Left lobe of liver (tissue), 2 donors: ENCODE results near the gene CCDC6. TPM values are rescaled to one million over a fixed set of nuclear protein-coding genes. Genes with fewer than 3 reads are reported as not detected.
A peak's percentile ranks its signal among the peaks of the same experiment; 100 is the strongest.
"Not testable (repeated sequence)": the region's sequence is repeated elsewhere in the genome, so short reads cannot be mapped to it uniquely, and the experiment has no call there.

Experiments
- ATAC-seq: fragments of 200-7000 bp; cut with Tn5 transposase; one replicate; pipeline ENCODE4 v1.9.1; 2020; ENCODE audit warnings: mild to moderate bottlenecking, moderate library complexity
- DNase-seq: peaks from one replicate; pipeline ENCODE4 v3.0.0-alpha.2; 2020; ENCODE audit warnings: low spot score
- total RNA-seq: library from RNA; stranded (reverse); gene quantifications from one replicate; pipeline ENCODE4 v1.2.1, GENCODE V29; 2021
- donor health status: DM: no; HTN: no; CAD: no; lungs with moderate emphysema.
- donor health status: DM: no; HTN: yes; CAD: no.

Gene CCDC6
- total RNA-seq, 1 donor from 2014 or later: 8.4 TPM

DNA sequence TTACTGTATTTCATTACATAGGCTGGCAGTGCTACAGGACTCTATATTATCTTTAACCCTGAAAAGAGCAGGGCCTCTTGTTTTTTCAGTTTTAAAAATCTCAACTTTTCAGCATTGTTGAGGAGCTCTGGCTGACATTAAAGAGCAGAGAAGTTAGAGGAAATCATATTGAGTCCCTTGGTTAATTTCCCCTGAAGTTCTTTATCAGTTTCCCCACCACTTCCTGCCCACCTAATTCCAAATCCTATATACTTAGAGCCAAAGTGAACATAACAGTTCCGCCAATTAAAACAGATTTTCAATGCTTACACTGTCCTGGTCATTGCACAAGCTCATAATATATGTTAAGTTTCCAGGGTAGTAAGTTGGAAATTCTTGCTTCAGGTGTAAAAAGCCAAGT lies 87.1 kb downstream of the CCDC6 start:
- ATAC-seq: no peak

DNA sequence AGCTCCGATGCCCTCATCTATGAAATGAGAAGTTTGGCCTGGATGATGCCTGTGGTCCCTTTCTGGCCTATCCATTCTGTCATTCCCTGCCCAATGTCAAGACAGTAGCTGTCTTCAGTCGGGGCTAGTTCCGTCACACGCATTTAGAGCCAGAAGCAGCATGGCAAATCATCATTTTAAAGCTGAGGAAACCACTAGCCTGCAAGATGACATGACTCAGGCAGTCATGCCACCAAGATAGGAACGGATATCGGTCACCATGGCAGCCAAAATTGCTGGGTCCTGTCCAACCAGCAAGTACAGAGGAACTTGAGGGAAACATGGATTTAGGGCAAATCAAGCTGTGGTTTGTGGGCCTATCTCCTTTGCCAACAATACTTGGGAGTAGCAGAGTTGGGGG lies 88.6 kb downstream of the CCDC6 start:
- ATAC-seq: no peak
- DNase-seq: no peak

More for the DNA sequence above, 87.1 kb downstream of the CCDC6 start:
- DNase-seq: no peak

DNA sequence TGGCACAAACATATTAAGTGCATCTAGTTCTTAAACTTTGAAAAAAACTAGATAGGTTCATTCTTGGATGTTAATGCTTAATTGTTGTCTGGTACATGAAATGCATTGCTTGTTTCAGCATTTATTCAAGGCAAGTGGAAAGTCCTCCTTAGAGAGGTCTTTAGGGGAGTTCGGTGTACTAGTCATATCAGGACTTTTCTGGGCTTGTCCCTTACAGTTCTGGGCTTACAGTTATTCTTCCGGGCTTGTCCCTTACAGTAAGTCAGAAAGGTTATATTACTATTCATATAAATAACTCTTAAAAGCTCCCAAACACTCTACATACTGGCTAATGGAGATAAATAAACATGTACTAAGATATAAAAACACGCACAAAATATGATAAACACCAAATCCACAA lies 91.5 kb downstream of the CCDC6 start:
- DNase-seq (no peak), ATAC-seq (no peak)

DNA sequence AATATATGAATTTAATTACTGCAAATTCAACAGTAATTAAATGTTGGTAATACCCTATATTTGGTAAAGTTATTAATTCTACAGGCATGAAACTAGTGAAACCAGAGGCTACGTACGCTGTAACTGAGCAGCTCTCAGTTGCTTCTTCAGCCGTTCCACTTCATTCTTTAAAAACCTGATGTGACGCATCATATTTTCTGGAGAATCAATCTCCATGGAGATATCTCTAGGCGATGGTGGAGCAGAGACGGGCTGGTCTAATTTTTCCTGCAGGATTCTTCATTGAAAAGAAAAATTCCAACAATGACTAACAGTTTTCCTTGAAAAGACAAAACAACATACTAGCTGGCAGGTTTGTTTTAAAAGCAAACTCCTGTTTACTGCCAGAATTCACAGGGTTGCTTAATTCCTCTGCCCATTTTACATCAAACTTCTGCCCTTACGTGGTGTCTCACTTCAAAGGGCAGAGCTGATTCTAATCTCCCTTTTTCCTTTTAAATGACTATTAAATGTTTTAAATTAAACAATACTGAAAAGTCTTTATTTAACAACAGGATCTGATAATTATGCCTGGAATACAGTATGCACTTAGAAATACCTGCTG lies 93.7 kb downstream of the CCDC6 start:
- DNase-seq (no peak), ATAC-seq (peak; percentile 81)

DNA sequence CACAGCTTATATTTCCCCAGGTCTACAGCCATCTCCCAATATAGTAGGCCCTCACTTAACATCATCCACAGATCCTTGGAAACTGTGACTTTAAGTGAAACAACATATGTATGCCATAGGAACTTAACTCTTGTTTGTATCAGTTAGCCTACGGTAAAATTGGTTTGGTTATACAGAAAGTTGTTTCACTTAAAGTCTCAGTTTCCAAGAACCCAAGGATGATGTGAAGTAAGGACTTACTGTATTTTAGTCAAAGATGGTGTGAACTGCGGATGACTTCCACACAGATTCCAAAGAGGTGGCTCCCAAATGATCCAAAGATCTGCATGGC lies 96.7 kb downstream of the CCDC6 start:
- ATAC-seq: no peak
- no peak for DNase-seq

DNA sequence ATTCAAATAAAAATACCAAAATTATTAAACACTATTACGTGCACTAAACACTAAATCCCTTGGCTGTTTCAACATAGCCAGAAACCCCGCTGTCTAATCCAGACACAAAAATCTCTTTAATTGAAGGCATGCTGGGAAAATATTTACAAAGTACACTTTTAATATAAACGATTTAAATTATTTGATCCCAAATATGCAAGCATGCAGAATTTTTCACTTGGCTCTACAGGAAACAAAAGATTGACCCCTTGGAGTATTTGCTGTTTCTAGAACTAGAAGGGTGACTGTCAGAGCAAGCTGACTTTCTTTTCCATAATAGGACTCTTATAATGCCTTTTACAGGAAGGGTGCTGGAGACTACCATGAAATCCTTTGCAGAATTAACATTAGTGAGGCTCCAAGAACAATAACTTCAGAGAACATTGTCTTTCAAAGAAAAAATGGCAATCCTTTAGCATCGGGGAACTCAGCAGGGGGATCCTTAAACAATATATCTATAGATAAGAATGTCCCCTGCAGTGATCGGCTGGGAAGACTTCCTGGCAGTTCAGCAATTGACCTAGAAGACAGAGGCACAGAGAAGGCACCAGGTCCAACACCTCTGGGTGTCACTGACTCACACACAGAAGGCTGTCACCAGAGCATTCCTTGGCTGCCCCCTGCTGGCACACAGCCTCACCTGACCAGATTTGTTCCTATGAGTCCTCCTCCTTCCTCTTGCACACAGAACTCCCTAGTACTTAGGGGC lies 97.3 kb downstream of the CCDC6 start:
- ATAC-seq (peak; percentile 84), DNase-seq (peak; percentile 61)

DNA sequence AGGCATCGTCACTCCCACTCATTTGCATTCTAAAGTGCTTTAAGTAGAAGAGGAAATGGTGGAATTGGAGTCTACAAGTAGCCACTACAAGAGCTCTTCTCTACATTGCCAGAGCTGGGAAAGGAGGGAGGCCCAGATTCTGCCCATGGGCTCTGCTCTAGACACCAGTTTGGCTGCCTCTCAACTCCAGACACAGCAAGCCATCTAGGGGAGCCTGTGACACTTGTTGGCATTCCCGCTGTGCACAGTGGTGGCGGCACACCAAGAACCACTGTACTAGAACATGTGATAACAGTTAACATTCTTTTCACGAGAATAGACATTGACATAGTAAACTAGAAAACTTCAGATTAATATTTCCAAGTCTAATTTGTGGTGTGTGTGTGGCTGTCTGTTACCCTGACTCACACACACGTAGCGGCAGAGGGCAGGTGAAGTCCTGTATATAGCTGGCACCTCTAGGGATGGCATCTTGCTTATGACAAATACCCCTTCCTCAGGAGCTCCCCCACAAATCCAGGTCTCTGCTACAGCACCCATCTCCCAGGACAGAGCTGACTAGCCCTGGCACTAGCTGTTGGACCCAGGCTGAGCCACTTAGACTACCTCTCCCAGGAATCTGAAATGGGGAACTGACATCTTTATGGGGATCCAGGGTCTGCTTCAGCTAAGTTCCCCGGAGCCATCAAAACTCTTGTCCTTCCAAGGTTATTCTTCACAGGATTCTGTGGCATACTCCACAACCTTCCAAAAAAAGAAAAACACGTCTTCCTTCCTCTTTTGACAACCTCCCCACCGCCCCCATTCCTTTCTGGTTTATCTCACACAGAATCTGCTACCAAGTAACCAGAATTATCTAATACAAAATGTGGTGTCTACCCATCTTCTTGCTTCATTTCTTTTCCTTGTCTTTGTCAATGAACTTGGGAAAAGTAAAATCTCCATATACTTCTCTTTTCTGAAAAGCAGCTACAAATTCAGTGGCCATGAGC lies 98.4 kb downstream of the CCDC6 start:
- DNase-seq (no peak), ATAC-seq (no peak)

DNA sequence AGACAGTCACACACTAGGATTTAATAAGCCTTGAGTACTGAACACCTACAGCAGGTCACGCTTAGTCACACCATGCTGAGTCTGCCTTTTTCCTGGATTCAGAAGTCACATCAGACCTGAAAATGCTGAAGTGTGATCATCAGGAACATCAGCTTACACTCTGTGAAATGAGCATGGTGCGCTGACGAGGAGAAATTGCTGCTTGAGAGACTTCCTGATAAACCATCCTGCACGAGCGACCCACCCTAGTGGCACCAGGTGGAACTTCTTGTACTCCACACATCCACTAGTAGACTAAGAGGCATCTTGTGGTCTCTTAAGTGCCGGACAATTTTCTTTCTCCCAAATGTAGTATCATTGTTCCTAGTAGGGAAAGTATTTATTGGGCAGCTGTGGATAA lies 101.3 kb downstream of the CCDC6 start:
- DNase-seq: no peak
- ATAC-seq: peak; percentile 49

DNA sequence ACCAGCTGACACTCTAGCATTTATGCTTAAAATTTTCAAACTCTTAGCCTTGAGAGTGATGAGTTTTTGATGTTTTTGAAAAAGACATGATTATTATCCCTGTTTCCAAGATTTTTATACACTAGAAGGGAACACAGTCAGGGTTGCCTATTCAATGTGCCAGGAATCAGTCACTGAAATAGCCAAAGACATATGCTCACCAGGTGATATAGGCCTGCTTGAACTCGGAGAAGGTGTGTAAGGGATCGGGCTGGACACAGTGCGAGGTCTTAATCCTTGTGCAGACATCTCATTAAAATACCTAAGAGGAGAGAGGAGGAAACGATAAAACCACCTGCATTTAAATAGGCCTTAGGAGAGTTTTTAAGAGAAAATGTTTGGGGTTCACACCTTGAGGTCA lies 102.1 kb downstream of the CCDC6 start:
- DNase-seq (no peak), ATAC-seq (no peak)

DNA sequence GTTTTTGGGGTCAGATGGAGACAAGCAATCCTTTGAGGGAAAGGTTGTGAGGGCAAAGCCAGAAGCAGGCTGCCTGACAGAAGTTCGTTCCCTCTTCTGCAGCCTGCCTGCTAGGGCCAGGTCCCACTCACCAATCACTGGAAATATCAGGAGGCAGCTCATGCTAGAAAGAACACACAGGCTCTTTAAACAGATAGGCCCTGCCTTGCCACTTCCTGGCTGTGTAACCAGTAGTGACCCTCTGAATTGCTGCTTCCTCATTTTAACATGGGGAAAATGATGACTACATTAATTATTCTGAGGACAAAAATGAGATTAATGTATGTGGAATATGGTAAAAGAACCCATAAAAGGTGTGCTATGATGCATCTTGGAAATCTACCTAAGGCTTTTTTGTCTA lies 102.6 kb downstream of the CCDC6 start:
- DNase-seq (no peak), ATAC-seq (peak; percentile 42)

DNA sequence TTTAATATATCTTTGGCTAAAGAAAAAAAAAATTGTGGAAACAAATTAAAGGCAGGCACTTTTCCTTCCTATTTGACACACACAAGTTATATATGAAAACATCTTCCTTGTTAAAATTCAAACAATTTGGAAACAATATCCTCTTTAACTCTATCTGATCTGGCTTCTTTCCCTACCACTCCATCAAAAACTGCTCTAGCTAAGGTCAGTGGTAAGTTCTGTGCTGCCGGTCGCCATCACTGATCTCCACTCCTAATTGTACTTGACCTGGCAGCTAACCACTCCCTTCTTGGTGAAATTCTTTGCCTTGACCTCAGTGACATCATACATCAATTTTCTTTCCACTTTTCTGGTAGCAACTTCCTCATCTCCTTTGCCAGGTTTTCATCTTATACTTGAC lies 105.2 kb downstream of the CCDC6 start:
- ATAC-seq (no peak), DNase-seq (no peak)

DNA sequence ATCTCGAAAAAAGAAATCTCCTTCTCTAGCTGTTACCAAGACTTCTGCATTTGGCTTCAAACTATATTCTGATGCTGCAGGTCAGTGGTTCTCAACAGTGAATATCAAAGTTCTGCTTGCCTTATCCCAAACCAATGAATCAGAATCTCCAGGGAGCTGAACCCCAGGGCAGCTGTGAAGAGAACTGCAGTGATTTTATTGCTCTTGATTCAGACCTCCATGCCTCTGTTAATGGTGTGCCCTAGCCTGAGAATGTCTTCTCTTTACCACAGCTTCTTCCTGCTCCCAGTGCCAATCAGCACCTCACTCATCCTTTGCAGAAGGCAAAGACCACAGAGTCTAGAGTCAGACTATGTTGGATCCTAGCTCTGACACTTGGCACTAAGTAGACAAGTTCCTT lies 106.9 kb downstream of the CCDC6 start:
- DNase-seq: no peak
- no peak for ATAC-seq

DNA sequence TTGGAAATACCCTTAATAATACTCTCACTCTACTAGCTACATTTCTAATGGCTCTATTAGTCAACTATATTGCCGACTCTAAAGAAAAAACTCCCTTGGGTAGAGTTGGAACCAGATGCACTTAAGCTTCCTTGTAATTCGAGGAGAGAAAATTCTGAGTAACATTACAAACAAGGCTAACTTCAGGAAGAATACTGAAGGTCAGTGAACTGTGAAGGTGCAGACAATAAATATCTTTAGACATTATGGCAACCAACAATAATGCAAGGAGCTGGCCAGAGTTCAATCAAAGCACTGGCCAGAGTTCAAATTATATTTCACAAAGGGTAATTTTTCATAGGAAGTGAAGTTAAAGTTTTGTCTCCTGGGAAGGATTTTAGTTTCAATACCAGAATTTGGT lies 112.4 kb downstream of the CCDC6 start:
- ATAC-seq (no peak), DNase-seq (no peak)

DNA sequence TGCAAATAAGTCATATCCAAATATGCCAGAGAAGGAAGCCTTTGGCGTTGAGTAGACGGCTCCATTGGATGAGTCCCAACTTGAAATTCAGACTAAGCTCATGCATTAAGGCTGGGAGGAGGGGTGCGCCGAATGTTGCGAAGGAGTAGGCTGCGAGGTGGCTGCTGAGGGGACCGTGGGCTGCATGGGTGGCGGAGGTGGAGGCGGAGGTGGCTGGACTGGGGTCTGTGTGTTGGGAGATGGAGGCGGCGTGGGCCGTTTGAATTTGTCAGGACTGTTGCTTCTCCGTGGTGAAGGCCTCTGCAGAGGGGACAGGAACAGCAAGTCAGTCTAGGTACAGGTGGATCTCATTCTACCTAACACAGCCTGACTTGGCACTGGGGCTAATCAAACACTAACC lies 113.5 kb downstream of the CCDC6 start:
- ATAC-seq (no peak), DNase-seq (no peak)

DNA sequence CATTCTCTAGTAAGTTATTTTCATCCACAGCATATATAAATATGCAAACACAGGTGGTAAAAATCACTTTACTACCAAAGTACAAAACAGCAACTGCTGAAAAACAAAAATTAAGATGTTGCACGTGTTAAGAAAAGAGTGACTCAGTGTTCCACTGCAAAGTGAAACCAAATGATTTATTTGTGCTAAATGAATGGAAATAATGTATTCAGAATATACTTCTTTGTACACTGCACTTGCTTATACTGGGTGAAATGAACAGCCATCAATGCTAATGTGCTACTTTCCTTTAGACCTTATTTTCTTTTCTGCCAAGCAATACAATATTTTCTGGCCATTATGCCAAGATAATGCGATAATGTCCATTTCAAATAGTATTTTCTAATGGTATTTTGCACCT lies 114.8 kb downstream of the CCDC6 start:
- DNase-seq (no peak), ATAC-seq (no peak)

DNA sequence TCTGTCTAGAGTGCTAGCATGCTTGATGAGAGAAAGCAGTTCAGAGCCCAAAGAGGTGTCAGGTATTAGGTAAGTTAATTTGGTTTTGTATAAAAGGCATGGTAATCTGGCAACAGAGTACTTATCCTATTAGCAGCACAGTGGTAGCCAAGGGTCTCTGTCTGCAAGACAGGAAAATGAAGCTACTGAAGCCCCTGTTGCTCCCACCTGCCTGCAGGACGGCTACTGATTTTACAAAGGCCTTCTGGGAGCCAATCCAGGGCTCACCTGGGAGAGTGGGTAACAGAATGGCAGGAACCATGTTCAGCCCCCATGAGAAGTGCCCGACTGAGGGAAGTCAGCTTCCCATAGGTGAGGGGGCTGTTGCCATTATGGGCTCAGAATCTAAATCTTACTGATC lies 116.3 kb downstream of the CCDC6 start:
- ATAC-seq, DNase-seq: not testable (repeated sequence)

DNA sequence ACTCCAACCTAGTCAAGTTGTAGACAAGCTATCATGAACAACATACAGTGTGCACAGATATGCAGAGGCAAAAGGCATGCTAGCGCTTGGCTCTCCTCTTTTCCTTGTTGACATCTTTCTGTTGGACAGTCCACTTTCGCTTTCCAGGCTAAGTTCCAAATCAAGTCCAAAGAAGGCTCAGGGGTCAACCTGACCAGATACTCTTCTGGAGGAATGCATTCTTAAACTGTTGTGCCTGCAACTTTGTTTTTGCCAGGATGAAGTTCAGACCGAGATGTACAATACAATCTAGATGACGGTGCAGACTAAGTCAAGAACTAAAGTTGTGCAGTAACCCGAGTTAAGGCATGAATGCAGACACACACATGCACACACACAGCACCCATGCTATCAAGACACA lies 117.4 kb downstream of the CCDC6 start:
- DNase-seq: not testable (repeated sequence)
- peak; percentile 36 for ATAC-seq

DNA sequence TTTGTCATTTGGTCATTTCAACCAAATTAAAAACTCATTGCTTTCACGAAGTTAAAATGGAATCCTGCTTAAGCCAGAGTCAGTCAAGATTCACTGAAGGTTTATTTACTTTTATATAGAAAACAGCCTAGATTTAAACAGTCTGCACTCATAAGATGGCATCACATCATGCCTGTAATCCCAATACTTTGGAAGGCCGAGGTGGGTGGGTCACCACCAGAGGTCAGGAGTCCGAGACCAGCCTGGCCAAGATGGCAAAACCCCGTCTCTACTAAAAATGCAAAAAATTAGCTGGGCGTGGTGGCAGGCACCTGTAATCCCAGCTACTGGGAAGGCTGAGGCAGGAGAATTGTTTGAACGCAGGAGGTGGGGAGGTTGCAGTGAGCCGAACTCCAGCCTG lies 119.3 kb downstream of the CCDC6 start:
- ATAC-seq: not testable (repeated sequence)

DNA sequence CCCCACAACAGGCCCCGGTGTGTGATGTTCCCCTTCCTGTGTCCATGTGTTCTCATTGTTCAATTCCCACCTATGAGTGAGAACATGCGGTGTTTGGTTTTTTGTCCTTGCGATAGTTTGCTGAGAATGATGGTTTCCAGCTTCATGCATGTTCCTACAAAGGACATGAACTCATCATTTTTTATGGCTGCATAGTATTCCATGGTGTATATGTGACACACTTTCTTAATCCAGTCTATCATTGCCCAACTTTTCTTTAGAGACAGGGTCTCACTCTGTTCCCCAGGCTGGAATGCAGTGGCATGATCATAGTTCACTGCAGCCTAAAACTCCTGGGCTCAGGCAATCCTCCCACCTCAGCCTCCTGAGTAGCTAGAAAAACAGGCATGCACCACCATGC lies 120.9 kb downstream of the CCDC6 start:
- DNase-seq, ATAC-seq: not testable (repeated sequence)

More for the DNA sequence above, 119.3 kb downstream of the CCDC6 start:
- DNase-seq: not testable (repeated sequence)

DNA sequence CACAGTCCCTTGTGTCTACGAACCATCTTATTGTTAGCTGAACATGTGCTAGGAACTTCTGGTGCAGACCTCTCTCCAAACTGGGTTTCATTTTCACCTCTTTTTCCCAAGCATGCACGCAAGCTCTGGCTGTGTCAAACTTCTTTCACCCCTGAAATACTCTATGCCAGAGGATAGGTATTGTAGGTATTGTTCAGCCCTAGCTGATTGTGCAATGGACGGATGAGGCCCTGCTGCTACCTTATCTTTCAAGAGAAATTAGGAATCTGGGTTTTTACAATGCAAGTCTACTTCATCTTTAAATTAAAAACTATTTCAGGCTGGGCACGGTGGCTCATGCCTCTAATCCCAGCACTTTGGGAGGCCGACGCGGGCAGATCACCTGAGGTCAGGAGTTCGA lies 124.8 kb downstream of the CCDC6 start:
- no peak for DNase-seq
- ATAC-seq: no peak

DNA sequence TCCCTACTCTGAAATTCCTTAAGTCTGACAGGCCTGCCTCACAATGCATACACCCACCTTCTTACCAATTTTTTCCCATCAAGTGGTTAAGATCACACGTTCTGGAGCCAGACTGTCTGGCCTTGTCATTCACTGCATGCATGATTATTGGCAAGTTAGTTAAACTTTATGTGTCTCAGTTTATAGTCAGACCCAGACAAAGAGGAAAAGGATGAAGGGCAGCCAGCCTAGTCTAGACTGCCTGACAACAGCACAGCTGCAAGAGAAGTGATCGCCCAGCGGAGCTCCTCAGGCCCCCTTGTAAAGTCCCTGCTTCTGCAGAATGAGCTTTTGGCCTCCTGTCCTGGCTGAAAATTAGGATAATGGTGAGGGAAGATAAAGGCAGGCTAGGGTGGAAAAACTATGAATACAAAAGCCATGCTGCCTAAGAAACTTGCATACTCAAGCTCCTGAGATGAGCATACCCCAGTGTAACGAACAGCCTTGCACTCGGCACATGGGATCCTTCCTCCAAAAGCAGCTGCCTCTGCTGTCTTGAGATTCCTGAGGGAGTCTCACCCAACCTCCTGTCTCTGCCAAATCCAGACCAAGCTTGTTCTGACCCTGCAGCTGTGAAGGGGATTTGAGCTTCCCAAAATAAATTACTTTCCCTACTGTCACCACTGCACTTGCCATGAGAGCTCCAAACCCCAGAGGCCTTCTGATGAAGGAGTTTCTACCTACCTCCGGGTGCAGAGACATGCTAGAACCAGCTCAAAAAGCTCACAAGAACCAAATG lies 126.4 kb downstream of the CCDC6 start:
- DNase-seq (no peak), ATAC-seq (no peak)
